Panc1 (cell line): Measurements from ENCODE around the gene DCTN3. TPM values are rescaled to one million over a fixed set of nuclear protein-coding genes. Genes with fewer than 3 reads are reported as not detected.

Experiments
- ATAC-seq: fragments of 200-7000 bp; cut with Tn5 transposase; 2 replicates; pipeline ENCODE4 v1.9.1; 2020; ENCODE audit warnings: mild to moderate bottlenecking, moderate library complexity
- BruUV-seq: library from RNA; stranded (reverse); fragments of 400-500 nt; replicated peaks from 2 replicates; lab custom pipeline; 2021; lab: Mats Ljungman, UMichigan
- CTCF ChIA-PET: fragments of 300-600 bp; sonication (Branson Sonifier 250); formaldehyde crosslinking; loops from one replicate; lab custom pipeline; 2022; ENCODE audit warnings: antibody characterized with exemption; lab: Charles Lee
- POLR2A ChIA-PET: fragments of 300-600 bp; sonication (Branson Sonifier 250); formaldehyde crosslinking; loops from one replicate; lab custom pipeline; 2022; ENCODE audit warnings: antibody characterized with exemption; lab: Charles Lee
- DNase-seq: peaks from one replicate; pipeline ENCODE4 v3.0.0-alpha.2; 2010; ENCODE audit warnings: low read depth, low spot score
- H3K27ac ChIP-seq: 2 replicates; pipeline ENCODE4 v1.5.1; 2011; ENCODE audit warnings: mild to moderate bottlenecking, low read length, inconsistent platforms
- H3K27me3 ChIP-seq: fragments of 200-500 bp; sonication (Bioruptor generic); 2 replicates; pipeline ENCODE4 v1.6.0; 2014; ENCODE audit warnings: low read length, inconsistent platforms; ENCODE audit not compliant: control insufficient read depth, insufficient read depth
- H3K36me3 ChIP-seq: fragments of 200-500 bp; sonication (Bioruptor generic); 2 replicates; pipeline ENCODE4 v1.5.1; 2014; ENCODE audit warnings: inconsistent platforms, mild to moderate bottlenecking, low read length, moderate library complexity; ENCODE audit not compliant: control insufficient read depth, insufficient read depth
- H3K4me1 ChIP-seq: 2 replicates; pipeline ENCODE4 v1.5.1; 2011; ENCODE audit warnings: inconsistent platforms, mild to moderate bottlenecking, low read length, moderate library complexity; ENCODE audit not compliant: control insufficient read depth, insufficient read depth
- H3K4me3 ChIP-seq, 2 experiments: 2 replicates each; pipeline ENCODE4 v1.5.1; 2011 to 2012; ENCODE audit warnings: low read depth in 2 of 2, low read length in 2 of 2, mild to moderate bottlenecking in 2 of 2, inconsistent platforms in 1 of 2, moderate library complexity in 1 of 2
- H3K9me3 ChIP-seq: fragments of 200-500 bp; sonication (Bioruptor generic); 2 replicates; pipeline ENCODE4 v1.5.1; 2014; ENCODE audit warnings: low read depth, mild to moderate bottlenecking, inconsistent platforms, low read length, moderate library complexity; ENCODE audit not compliant: control insufficient read depth, insufficient read depth
- CTCF ChIP-seq: fragments of 450-650 bp; IDR thresholded peaks from 2 replicates; pipeline ENCODE4 v1.5.1; 2017; ENCODE audit warnings: mild to moderate bottlenecking
- POLR2AphosphoS5 ChIP-seq: IDR thresholded peaks from 2 replicates; pipeline ENCODE4 v1.6.1; 2012; ENCODE audit warnings: mild to moderate bottlenecking, low read depth, low read length, moderate library complexity
- REST ChIP-seq, 2 experiments: IDR thresholded peaks; 2 replicates each; pipeline ENCODE4 v1.6.1; 2011 to 2012; ENCODE audit warnings: low read depth in 2 of 2, control low read depth in 1 of 2, low read length in 1 of 2, mild to moderate bottlenecking in 1 of 2, moderate library complexity in 1 of 2; ENCODE audit not compliant: insufficient read depth in 1 of 2
- SIN3A ChIP-seq: IDR thresholded peaks from 2 replicates; pipeline ENCODE4 v1.6.1; 2012; ENCODE audit warnings: low read depth, mild to moderate bottlenecking, low read length, moderate library complexity, borderline replicate concordance; ENCODE audit not compliant: insufficient read depth
- TCF7L2 ChIP-seq: IDR thresholded peaks from 2 replicates; pipeline ENCODE4 v1.6.1; 2011; ENCODE audit warnings: mild to moderate bottlenecking, low read depth, low read length, inconsistent platforms
- in situ Hi-C: cut with HindIII; loops from 2 replicates; pipeline ENCODE4 v1.10.0; 2016; ENCODE audit warnings: low sequenced_read_pairs, low pct_unique_long_range_greater_than_20kb
- intact Hi-C: fragments of 100-400 bp; cut with micrococcal nuclease; formaldehyde crosslinking; loops from one replicate; pipeline ENCODE4 v1.10.0; 2022; ENCODE audit not compliant: unreplicated experiment
- total RNA-seq: library from RNA; stranded (reverse); gene quantifications from one replicate; pipeline ENCODE4 v1.2.1, GENCODE V29; 2021; ENCODE audit not compliant: unreplicated experiment

The DCTN3 gene
- total RNA-seq, 1 experiment from 2014 or later = 110 TPM

GRCh38 chr9:34570809-34571480 lies 49.4 kb downstream of the DCTN3 start:
- no peak for TF ChIP-seq POLR2AphosphoS5
- TF ChIP-seq CTCF = no peak
- TF ChIP-seq TCF7L2 = no peak
- TF ChIP-seq REST (IDR thresholded peaks at IDR 0.05; ENCODE audit: insufficient read depth in 1 of 2, low read depth in 2 of 2, low read length in 1 of 2) = no peak
- TF ChIP-seq SIN3A = no peak
- intact Hi-C loops = no loop called here
- ATAC-seq (no peak), DNase-seq (no peak)
- H3K27me3 ChIP-seq = no peaks in the 10 kb centered on the region
- H3K9me3 ChIP-seq = no peaks in the 10 kb centered on the region
- CTCF ChIA-PET = no interaction called here
- BruUV-seq = no TSS peak
- no peak overlapping the region for H3K4me3 ChIP-seq
- H3K27ac ChIP-seq = no peak overlapping the region
- H3K36me3 ChIP-seq = no peaks in the 10 kb centered on the region
- in situ Hi-C loops = no loop called here
- POLR2A ChIA-PET = no interaction called here
- H3K4me1 ChIP-seq = no peaks in the 10 kb centered on the region

- DNase-seq (no peak), ATAC-seq (no peak)
- ChIA-PET POLR2A (no interaction called here), CTCF (no interaction called here)
- no TSS peak for BruUV-seq
- Histone ChIP-seq H3K4me3 (no peak overlapping the region), H3K9me3 (no peaks in the 10 kb centered on the region), H3K4me1 (no peaks in the 10 kb centered on the region), H3K27ac (no peak overlapping the region), H3K27me3 (no peaks in the 10 kb centered on the region), H3K36me3 (no peaks in the 10 kb centered on the region)
- intact Hi-C loops (no loop called here), in situ Hi-C loops (no loop called here)
- TF ChIP-seq CTCF (no peak), POLR2AphosphoS5 (no peak), TCF7L2 (no peak), SIN3A (no peak), REST (IDR thresholded peaks at IDR 0.05; ENCODE audit: insufficient read depth in 1 of 2, low read depth in 2 of 2, low read length in 1 of 2) (no peak)
These were observed 49.9 kb downstream of the DCTN3 start for GRCh38 chr9:34570376-34570775.
